Transverse colon (tissue), 3 donors: ENCODE results near the gene SH2B3.

Source experiments
- POLR2A ChIP-seq: fragments of 450-650 bp; IDR thresholded peaks from one replicate; pipeline ENCODE4 v1.6.1; 2016; ENCODE audit warnings: antibody characterized with exemption, mild to moderate bottlenecking, moderate library complexity
- TF ChIP-seq, protein P1 (sequence below), 5 experiments: fragments of 200-600 bp in 3 of 5; fragments of 450-650 bp in 2 of 5; sonication (generic) in 3 of 5; IDR thresholded peaks; 1 replicate in 2 of 5; 2 replicates in 3 of 5; pipeline ENCODE4 v1.5.1; 2016 to 2017; ENCODE audit warnings: antibody characterized with exemption in 5 of 5, inconsistent platforms in 3 of 5, mild to moderate bottlenecking in 2 of 5, moderate library complexity in 1 of 5

- TF ChIP-seq POLR2A, result no peak
- TF ChIP-seq, protein P1, sequence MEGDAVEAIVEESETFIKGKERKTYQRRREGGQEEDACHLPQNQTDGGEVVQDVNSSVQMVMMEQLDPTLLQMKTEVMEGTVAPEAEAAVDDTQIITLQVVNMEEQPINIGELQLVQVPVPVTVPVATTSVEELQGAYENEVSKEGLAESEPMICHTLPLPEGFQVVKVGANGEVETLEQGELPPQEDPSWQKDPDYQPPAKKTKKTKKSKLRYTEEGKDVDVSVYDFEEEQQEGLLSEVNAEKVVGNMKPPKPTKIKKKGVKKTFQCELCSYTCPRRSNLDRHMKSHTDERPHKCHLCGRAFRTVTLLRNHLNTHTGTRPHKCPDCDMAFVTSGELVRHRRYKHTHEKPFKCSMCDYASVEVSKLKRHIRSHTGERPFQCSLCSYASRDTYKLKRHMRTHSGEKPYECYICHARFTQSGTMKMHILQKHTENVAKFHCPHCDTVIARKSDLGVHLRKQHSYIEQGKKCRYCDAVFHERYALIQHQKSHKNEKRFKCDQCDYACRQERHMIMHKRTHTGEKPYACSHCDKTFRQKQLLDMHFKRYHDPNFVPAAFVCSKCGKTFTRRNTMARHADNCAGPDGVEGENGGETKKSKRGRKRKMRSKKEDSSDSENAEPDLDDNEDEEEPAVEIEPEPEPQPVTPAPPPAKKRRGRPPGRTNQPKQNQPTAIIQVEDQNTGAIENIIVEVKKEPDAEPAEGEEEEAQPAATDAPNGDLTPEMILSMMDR (IDR thresholded peaks at IDR 0.05), result no peak
These were observed 10.2 kb upstream of the SH2B3 start for GRCh38 chr12:111395336-111396187.
